HG02610 (cell line): ENCODE measurements around the gene COPS9.
A peak's percentile ranks its signal among the peaks of the same experiment; 100 is the strongest.

Source experiments
- ATAC-seq: cut with Tn5 transposase; IDR thresholded peaks from one replicate; pipeline ENCODE4 v1.9.1; 2021; ENCODE audit warnings: mild to moderate bottlenecking, moderate library complexity; ENCODE audit not compliant: unreplicated experiment

Gene COPS9

DNA sequence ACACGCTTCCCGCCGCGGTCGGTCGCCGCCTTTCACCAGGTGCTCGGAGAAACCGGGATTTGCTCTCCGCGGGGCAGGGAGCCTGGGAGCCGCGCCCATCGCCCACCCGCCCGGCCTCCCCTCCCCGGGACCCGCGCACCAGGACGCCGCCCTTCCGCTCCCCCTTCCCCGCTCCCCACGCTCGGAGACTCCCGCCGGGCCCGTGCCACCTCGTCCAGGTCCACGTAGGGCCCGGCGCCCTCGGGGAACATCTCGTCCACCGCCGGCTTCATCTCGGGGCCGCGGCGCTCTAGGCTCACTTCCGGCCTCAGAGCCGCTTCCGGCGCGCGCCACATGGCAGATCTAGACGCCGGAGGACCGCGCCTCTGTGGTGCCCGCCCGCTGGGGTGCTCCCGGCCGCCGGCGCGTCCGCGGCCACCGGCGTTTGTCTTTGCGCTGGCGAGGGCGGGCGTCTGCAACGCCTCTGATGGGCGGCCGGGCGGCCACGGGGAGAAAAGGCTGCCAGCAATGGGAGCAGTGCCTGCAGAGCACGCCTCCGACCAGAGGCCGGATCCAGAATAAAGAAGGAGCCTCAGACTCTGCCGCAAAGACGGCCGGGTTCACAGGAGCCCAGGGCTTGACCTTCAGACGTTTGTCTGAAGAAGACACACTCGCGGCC is at the start of gene COPS9:
Gene COPS9 (minus strand): TSS at position 293 of the 658 bp plus-strand sequence. CDS start 21 bp downstream, at position 272.
- ATAC-seq: peak; percentile 95

DNA sequence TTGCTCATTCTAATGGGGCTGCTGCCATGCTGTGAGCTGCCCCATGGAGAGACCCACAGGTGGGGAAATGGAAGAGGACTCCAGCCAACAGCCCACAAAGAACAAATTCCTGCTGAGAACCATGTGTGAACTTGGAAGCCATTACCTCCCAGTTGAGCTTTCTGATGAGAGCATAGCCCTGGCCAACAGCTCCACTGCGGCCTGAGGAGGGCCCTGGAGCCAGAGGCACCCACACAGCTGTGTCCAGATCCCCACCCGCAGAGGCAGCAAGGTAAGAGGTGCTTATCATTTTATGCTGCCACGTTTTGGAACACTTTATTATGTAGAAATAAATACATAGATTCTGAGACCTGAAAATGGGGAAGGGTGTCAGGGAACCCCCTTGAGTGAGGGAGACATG is 48.6 kb upstream of the COPS9 start:
- ATAC-seq: no peak

DNA sequence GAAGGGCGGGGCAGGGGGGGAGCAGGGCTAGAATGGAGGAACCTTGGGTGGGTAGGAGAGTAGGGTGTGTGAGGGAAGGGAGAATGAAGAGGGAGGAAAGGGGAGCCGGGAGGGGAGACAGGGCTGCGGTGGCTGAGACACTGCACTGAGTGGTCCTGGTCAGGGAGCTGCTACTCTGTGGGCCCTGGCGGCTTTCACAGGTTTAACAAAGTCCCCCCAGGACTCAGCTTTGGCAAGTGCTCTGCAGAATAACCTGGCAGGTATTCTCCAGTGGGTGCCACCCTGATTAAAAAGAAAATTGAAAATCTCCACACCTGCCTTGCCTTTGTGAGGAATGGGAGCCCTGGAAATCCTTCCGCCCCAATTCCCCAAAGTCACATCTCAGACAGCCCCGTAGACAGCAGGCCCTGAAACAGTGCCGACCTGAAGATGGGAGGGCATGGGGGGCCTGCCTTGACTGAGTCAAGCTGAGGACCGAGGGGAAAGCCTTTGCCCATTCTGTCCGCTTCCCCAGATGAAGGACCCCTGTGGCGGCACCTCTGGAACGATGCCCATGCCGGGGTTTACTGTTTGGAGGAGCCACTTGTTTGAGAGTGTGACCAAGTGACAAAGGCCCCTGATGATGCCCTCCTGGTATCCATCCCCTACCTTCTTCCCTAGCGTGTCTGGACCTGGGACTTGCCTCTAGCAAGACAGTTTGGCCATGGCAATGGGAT is 47.9 kb upstream of the COPS9 start:
- ATAC-seq: no peak

DNA sequence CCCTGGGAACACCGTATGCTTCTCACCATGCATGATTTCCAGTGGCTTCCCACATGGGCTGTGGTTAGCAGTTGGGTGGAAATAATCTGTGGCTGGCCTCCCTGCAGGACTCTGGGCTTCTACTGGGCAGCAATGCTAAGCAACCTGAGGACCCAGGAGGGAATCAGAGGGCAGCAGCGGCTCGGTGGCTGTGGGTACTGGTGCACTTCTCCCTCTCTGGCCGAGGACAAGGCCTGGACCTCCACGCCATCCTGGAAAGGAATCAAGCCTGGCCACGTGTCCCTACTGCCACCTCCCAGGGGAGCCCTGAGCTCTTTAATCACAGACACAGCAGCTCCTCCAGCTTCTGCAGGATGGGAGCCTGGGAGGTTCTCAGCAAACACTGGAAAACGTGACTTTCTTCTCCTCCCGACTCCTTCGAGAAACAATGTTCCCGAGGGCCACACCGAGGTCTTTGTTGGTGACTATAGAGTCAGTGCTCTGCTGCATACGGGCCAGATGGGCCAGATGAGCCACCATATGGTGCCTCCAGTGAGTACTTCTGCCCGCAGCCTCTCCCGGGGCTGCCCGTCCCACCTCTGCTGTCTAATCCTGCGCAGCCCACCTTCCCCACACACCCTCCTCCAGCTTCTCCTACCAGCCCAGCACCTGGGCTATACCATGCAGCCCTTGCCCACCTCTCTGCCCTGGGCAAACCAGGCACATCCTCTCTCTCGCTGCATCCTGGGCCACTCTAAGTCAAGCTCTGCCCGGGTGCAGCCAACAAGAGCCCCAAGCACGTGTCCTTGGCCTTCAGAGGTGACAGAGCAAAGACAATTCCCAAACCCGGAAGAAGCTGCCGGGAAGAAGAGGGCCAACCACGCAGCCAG is 47.1 kb upstream of the COPS9 start:
- ATAC-seq: no peak

DNA sequence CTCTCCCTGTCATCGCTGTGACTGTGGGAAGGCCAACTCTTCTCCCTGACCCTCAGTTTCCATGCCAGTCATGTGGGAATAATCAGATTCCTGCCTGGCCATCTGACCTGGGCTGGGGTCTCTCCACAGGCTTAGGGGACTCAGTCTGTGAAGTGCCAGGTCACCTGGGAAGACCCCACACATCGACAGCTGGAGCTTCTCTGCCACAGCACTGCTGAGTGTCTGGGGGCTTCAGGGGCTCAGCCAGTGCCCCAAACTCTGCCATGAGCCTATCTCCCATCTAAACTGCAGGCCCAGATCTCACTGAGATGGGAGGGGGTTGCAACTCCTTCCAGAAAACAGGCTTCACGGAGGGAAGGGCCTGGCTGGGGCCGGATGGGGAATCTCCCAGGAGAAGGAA is 46.4 kb upstream of the COPS9 start:
- ATAC-seq: no peak

DNA sequence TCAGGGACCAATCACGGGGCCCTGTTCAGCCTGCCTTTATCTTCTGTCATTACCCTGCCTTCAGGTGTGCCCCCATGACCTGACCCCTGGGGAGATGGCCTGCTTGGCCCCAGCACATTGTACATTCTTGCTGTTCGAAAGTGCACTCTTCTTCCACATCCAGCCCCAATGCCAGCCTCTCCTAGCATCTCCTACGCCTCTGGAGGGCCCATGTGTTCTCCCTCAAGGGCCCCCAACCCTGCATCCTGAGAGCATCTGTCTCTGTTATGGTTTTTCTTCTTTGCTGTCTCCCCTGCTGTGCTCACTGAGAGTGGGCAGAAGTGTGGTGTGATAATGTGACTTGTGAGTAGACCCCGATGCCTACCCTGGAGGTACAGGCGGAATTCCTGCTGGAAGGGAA is 45.9 kb upstream of the COPS9 start:
- ATAC-seq: no peak

DNA sequence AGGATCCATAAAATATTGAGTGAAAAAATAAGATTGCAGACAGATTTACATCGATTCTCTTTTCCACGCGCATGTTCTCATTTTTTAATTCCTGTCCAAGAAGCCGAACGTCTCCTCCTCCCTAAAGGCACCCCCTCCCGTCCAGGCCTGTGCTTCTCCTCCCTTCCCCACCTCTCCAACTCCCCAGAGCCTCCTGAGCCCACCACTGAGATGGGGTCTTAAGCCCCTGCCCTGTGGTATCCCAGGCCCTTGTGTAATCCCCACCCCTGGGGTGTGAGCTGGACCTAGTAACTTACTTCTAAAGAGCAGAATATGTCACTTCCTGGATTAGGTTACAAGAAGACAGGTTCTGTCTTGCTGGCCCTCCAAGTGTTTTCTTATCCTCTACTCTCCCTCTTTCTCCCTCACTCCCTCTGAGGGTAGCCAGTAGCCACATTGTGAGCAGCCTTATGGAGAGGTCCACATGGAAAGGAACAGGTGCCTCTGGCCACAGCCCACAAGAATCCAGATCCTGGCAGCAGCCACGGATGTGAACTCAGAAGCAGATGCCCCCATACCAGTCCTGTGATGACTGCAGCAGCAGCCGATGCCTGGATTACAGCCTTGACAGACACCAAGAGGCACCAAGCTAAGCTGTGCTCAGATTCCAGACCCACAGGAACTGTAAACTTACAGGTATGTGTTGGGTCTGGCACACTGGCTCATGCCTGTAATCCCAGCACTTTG is 44.0 kb upstream of the COPS9 start:
- no peak for ATAC-seq

DNA sequence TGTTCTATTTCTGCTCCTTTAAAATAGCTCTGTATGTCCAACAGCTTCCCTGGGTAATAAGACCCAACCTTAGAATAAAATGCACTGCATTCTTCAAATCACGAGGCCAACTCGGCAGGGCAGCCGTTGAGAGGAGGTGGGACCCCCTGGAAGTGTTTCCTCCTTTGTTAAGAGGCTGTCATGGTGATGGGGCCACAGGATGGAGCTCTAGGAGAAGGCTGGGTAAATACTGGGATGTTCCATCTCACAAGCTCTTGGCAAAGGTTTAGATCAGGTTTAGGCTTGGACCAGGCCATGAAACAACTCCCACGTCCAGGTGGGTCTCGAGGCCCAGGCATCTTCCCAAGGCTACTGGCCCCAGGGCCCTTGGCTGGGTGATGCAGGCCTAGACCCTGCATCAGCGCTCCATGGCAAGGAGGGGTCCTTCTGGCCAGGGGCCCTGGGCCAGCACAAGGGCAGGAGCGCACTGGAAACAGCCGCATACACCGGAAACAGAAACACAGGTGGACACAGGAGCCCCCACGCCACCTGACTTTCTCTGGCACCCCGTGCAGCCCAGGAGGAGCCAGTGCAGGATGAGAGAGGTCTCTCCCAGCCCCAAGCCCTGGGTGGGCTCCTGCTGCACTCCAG is 43.2 kb upstream of the COPS9 start:
- ATAC-seq: no peak

DNA sequence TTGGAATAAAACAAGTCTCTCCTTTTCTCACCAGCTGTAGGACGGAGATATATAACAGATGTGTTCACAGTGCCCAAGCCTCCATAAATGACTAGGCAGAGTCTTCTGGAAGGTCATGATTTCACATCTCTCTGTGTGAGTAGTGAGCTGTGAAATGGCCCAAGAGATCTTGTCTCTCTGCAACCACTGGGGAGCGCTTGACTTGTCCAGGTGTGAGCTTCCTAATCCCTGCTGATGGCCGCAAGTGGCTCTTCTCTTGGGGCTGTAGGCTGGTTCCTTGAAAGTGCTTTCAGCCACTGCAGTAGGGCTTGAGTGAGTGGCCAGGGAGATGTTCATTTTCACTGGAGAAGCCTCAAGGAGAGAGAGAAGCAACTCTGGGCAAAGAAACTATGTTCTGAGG is 42.5 kb upstream of the COPS9 start:
- ATAC-seq: no peak

DNA sequence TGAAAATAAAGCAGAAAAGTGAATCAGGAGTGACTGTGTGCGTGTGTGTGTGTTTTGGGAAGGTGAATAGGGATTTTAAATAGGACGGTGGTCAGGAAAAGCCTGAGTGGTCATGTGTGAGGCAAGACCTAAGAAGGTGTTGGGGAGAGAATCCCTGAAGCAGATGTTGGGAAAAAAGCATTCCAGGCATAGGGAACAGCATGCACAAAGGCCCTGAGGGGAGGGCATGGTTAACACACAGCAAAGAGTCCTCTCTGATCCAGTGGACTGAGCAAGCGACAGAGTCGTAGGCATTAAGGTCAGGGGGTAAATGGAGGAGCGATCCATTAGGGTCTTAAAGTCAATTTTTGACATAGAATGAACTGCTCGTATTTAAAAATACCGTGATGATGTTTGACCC is 38.4 kb upstream of the COPS9 start:
- no peak for ATAC-seq

DNA sequence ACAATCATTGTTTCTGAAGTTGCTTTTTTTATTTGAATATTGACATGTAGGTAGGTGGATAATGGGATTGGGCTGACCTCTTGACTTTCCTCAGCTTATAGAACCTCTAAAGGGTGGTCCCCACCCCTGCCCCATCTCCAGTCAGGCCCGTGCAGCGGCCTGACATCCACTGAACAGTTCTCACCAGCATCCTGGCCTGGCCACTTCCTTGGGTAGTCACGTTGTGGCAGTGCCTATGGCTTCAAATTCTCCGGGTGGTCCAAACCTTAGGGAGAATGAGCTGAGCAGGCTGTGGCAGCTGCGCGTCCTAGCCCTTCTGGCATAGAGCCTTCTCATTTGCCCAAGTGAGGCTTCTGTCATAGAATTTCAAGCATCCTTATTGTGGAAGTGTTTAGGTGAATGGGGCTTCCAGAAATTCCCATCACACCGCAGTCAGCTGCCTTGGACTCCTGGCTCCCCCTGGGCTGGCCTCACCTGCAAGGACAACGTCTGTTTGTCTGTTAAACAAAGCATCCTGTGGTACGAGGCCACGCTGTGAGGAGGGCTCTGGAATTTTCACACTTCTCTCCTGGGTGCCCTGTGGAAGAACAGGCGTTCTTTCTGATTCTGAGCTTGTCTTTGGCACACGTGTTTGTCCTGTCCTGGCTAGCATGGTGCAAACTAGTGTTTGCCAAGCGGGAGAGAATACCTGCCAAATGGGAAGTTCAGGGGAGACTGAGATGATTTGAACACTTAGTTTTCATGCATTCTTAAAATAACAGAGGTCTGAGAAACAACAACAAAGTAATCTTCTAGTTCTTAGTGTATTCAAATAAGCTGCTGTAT is 36.2 kb upstream of the COPS9 start:
- ATAC-seq: no peak

DNA sequence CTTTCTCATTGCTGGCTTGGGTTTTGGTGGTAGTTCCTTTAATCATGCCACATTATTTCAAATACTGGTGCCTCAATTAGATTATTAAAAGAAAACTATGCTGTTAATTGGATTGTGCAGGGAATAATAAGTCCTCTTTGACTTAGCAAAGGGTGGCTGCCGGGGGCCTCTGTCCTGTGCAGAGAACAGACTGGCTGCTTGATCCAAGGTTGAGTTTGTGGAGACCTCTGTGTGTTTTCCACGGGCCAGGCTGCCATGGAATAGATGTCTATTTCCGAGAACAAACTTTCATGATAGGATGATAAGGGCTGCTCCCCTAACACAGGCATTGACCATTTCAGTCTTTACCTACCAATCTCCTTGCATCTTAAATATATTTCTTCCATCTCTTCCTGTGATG is 34.8 kb upstream of the COPS9 start:
- no peak for ATAC-seq

DNA sequence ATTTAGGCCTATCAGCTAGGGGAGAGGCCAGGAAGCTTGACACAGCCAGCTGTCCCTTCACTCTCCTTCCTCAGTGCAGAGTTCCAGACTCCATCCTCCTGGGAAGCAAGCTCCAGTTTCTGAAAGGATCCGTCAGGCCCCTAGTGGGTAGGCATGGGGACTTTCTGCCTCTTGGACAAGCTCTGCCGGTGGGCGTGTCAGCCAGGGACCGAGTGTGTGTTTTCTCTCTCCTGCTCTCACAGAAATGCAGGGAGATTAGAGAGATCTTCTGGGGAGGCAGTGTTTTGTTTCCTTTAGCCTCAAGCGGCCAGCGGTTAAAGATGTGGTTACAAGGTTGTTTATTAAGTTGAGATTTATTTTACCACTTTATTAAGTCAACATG is 34.2 kb upstream of the COPS9 start:
- ATAC-seq: no peak

DNA sequence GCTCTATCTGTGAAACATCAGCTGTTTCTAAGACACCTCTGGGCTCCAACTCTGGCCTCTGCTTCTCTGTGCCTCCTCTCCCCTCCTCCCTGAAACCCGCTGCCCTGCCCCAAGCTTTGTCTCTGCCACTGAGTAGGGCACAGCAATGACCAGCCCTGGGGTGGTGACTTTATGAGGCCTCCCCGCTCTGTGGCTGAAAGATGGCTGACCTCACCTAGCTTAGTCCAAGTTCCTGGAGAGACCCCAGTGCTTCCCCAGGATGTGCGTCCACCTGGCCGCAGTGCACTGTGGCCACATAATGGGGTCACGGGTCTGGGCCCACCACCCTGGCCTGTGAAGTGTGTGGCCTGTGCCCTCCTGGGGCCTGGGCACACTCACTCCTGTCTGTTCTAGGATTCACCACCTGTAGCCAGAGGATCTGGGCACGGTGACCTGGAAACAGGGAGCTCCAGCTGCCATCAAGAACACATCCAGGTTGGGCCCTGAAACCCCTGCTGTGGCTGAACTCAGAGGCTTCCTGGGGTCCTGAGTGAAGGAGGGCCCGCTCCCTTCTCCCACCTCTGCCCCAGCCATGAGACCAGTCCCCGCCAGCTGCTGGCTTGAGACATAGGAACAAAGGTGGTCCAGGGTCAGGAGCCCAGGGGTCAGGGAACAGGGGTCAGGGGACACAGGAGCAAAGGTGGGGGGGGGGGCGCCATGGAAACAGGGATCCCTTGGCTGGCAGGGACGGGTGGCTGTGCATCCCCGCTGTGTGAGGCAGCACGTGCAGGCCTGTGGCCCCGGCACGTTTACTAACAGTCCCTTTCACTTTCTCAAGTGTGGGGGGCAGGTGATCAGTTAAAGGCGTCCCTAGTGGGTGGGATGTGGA is 33.6 kb upstream of the COPS9 start:
- ATAC-seq: no peak

DNA sequence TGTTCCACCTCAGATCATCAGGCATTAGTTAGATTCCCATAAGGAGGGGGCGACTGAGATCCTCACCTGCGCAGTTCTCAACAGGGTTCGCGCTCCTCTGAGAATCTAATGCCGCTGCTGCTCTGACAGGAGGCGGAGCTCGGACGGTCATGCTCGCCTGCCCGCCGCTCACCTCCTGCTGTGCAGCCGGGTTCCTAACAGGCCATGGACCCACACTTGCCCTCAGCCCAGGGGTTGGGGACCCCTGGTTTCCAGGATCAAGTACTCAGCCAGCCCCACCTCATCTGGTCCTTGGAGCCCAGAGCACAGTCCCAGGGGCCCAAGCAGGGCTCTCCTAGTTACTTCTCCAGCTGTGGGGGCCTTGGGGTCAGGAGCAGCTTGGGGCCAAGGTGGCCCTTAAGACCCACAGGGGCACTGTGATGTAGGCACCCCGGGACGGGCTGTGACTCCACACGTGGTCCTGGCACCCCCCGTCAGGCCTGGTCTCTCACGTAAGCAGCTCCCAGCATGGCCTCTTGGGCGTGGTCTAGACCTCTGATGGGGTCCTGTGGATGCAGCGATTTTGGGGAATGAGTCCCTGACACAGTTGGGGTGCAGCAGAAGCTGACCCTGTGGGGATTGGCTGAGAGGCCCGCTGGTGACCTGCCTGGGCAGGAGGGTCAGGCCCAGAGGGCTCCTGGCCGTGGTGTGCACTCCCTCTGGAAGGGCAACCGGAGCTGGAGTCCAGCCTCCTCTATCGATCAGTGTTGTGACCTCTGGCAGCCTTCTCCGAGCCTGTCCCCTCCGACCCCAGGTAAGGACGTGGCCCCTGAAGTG is 32.6 kb upstream of the COPS9 start:
- ATAC-seq: no peak

DNA sequence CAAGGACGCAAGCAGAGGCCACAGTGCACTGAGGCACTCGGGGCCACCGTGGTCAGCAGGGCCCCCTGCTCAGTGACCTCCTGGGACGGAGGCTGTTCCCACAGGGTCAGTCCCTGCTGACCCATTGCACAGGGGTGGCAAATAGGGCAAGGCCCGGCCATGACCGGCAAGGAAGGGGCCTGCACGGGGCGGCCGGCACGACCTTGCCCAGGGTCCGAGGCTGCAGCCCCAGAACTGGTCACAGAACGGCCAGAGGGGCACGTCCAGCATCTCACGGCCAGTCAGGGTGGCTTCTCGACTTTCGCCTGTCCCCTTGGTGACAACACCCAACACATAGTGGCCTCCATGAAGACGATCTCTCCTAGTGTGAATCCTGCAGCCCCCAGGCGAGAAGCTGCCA is 31.9 kb upstream of the COPS9 start:
- no peak for ATAC-seq

DNA sequence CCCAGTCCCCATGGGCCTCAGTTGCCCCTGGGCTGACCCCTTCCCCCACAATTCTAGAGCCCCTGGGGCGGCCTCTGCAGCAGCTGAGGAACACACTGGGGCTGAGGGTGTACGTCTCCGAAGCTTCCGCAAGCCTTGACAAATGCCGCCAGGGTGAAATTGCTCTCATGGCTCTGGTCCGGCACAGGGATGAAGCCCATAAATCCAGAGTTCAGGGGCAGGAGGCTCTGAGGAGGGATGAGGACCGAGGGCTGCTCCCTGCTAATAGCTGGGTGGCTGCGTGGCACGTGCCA is 31.4 kb upstream of the COPS9 start:
- no peak for ATAC-seq
